ENCODE data around the gene RXFP1.

RXFP1 gene

GRCh38 chr4:158521484-158522088, at the start of gene RXFP1:
RXFP1 (plus strand) TSS chr4:158521882; CDS start chr4:158521977, 95 bp downstream.
- H3K27me3 ChIP-seq (ENCODE audit: control insufficient read depth in 2 of 2, insufficient read depth in 2 of 2, low read length in 2 of 2), result peaks cover 0 to 2% of the 10 kb centered on the region in 2 donors
- no peak within 1 kb of the TSS for H3K27ac ChIP-seq (ENCODE audit: low read depth in 2 of 2, low read length in 2 of 2)
- no peaks in the 10 kb centered on the region for H3K36me3 ChIP-seq (ENCODE audit: control insufficient read depth in 2 of 2, insufficient read depth in 2 of 2, low read length in 2 of 2)
- H3K9ac ChIP-seq (ENCODE audit: low read depth in 1 of 2, low read length in 2 of 2), result no peak within 1 kb of the TSS
- no peaks in the 10 kb centered on the region for H3K9me3 ChIP-seq (ENCODE audit: control insufficient read depth in 2 of 2, low read length in 2 of 2)
- no peaks in the 10 kb centered on the region for H3K4me1 ChIP-seq (ENCODE audit: control insufficient read depth in 2 of 2, insufficient read depth in 2 of 2, low read length in 2 of 2)
- H3K4me3 ChIP-seq (ENCODE audit: low read length in 2 of 2), result no peak within 1 kb of the TSS

GRCh38 chr4:158481811-158482210, 39.9 kb upstream of the RXFP1 start:
- Histone ChIP-seq H3K4me1 (ENCODE audit: control insufficient read depth in 2 of 2, insufficient read depth in 2 of 2, low read length in 2 of 2) (no peaks in the 10 kb centered on the region), H3K27me3 (ENCODE audit: control insufficient read depth in 2 of 2, insufficient read depth in 2 of 2, low read length in 2 of 2) (no peaks in the 10 kb centered on the region), H3K9ac (ENCODE audit: low read depth in 1 of 2, low read length in 2 of 2) (no peak overlapping the region), H3K9me3 (ENCODE audit: control insufficient read depth in 2 of 2, low read length in 2 of 2) (no peaks in the 10 kb centered on the region), H3K36me3 (ENCODE audit: control insufficient read depth in 2 of 2, insufficient read depth in 2 of 2, low read length in 2 of 2) (no peaks in the 10 kb centered on the region), H3K4me3 (ENCODE audit: low read length in 2 of 2) (no peak overlapping the region), H3K27ac (ENCODE audit: low read depth in 2 of 2, low read length in 2 of 2) (no peak overlapping the region)

GRCh38 chr4:158484173-158484885, 37.4 kb upstream of the RXFP1 start:
- Histone ChIP-seq H3K9ac (ENCODE audit: low read depth in 1 of 2, low read length in 2 of 2) (no peak overlapping the region), H3K4me3 (ENCODE audit: low read length in 2 of 2) (no peak overlapping the region), H3K27me3 (ENCODE audit: control insufficient read depth in 2 of 2, insufficient read depth in 2 of 2, low read length in 2 of 2) (no peaks in the 10 kb centered on the region), H3K27ac (ENCODE audit: low read depth in 2 of 2, low read length in 2 of 2) (no peak overlapping the region), H3K4me1 (ENCODE audit: control insufficient read depth in 2 of 2, insufficient read depth in 2 of 2, low read length in 2 of 2) (no peaks in the 10 kb centered on the region), H3K9me3 (ENCODE audit: control insufficient read depth in 2 of 2, low read length in 2 of 2) (no peaks in the 10 kb centered on the region), H3K36me3 (ENCODE audit: control insufficient read depth in 2 of 2, insufficient read depth in 2 of 2, low read length in 2 of 2) (no peaks in the 10 kb centered on the region)

- H3K4me3 ChIP-seq (ENCODE audit: low read length in 2 of 2), result no peak overlapping the region
- no peaks in the 10 kb centered on the region for H3K27me3 ChIP-seq (ENCODE audit: control insufficient read depth in 2 of 2, insufficient read depth in 2 of 2, low read length in 2 of 2)
- no peak overlapping the region for H3K27ac ChIP-seq (ENCODE audit: low read depth in 2 of 2, low read length in 2 of 2)
- no peaks in the 10 kb centered on the region for H3K36me3 ChIP-seq (ENCODE audit: control insufficient read depth in 2 of 2, insufficient read depth in 2 of 2, low read length in 2 of 2)
- H3K4me1 ChIP-seq (ENCODE audit: control insufficient read depth in 2 of 2, insufficient read depth in 2 of 2, low read length in 2 of 2), result no peaks in the 10 kb centered on the region
- H3K9me3 ChIP-seq (ENCODE audit: control insufficient read depth in 2 of 2, low read length in 2 of 2), result no peaks in the 10 kb centered on the region
- no peak overlapping the region for H3K9ac ChIP-seq (ENCODE audit: low read depth in 1 of 2, low read length in 2 of 2)
Measured at GRCh38 chr4:158490629-158491028, 31.1 kb upstream of the RXFP1 start.

DNA sequence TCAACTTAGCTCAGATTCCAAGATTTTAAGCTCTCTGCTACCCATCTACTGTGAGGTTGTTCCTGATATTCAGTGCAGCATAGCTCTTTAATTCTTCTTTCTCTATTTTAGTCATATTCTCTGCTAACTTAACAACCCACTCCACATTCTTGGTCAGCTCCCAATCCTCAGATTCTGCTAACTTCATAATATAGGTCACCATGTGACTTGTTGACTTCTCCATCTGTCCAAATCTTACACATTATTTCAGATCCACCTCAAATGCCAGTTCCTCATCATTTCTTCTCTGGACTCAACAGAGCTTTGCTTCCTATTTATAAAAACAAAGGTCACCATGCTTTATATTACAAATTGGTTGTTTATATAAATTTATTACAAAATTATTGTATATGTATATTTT, 29.3 kb upstream of the RXFP1 start:
- Histone ChIP-seq H3K4me3 (ENCODE audit: low read length in 2 of 2) (no peak overlapping the region), H3K27ac (ENCODE audit: low read depth in 2 of 2, low read length in 2 of 2) (no peak overlapping the region), H3K4me1 (ENCODE audit: control insufficient read depth in 2 of 2, insufficient read depth in 2 of 2, low read length in 2 of 2) (no peaks in the 10 kb centered on the region), H3K9me3 (ENCODE audit: control insufficient read depth in 2 of 2, low read length in 2 of 2) (no peaks in the 10 kb centered on the region), H3K36me3 (ENCODE audit: control insufficient read depth in 2 of 2, insufficient read depth in 2 of 2, low read length in 2 of 2) (no peaks in the 10 kb centered on the region), H3K9ac (ENCODE audit: low read depth in 1 of 2, low read length in 2 of 2) (no peak overlapping the region), H3K27me3 (ENCODE audit: control insufficient read depth in 2 of 2, insufficient read depth in 2 of 2, low read length in 2 of 2) (no peaks in the 10 kb centered on the region)

DNA sequence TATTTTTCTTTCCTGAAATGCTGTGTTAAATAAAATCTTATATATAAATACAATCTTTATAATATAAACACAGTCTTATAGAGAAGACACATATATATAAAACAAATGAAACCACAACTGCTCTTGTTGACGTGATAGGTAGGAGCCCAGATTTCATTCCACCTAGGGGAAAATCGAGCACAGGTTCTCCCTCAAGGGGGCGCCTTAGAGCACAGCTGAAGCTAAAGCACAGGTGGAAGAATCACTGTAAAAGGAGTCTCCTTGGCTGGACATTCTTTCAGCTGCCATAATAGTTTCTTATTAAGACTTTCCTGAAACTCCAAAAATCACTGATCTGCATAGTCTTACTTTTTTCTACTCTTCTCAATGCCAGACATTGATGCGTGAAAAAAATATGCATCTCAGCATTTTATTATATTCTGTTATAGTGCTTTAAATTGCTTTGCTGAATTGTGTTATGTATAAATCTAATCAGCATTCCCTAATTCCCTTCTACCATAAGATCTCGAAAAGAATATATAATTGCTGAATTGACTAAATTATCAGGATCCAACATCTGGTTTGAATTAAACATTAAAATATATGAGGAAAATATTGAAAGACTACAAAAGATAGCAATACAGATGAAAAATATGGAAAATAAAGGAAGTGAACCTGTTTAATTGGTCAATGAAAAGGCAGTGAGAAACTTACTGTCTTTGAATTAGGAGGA, 25.5 kb upstream of the RXFP1 start:
- H3K27ac ChIP-seq (ENCODE audit: low read depth in 2 of 2, low read length in 2 of 2), result no peak overlapping the region
- no peaks in the 10 kb centered on the region for H3K27me3 ChIP-seq (ENCODE audit: control insufficient read depth in 2 of 2, insufficient read depth in 2 of 2, low read length in 2 of 2)
- H3K9me3 ChIP-seq (ENCODE audit: control insufficient read depth in 2 of 2, low read length in 2 of 2), result no peaks in the 10 kb centered on the region
- H3K9ac ChIP-seq (ENCODE audit: low read depth in 1 of 2, low read length in 2 of 2), result no peak overlapping the region
- no peaks in the 10 kb centered on the region for H3K4me1 ChIP-seq (ENCODE audit: control insufficient read depth in 2 of 2, insufficient read depth in 2 of 2, low read length in 2 of 2)
- H3K4me3 ChIP-seq (ENCODE audit: low read length in 2 of 2), result no peak overlapping the region
- H3K36me3 ChIP-seq (ENCODE audit: control insufficient read depth in 2 of 2, insufficient read depth in 2 of 2, low read length in 2 of 2), result no peaks in the 10 kb centered on the region

- no peaks in the 10 kb centered on the region for H3K4me1 ChIP-seq (ENCODE audit: control insufficient read depth in 2 of 2, insufficient read depth in 2 of 2, low read length in 2 of 2)
Measured at GRCh38 chr4:158500054-158500453, 21.6 kb upstream of the RXFP1 start.

DNA sequence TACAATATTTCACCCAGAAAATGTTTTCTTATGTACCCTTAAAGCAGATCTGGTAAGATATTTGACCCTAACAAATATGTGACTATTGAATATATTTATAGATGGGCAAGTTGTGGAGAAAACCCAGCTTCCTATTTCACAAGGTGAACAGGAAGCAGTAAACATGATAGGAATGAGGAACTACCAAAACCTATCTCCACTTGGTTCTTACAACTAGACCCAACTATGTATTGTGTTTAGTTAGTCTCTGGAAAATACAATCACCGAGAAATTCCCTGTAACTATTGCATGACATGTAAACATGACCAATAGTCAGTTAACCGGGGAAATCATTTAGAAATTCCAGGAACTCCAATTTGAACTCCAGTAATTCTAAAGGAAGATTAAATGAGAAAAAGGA, 8.4 kb upstream of the RXFP1 start:
- no peaks in the 10 kb centered on the region for H3K4me1 ChIP-seq (ENCODE audit: control insufficient read depth in 2 of 2, insufficient read depth in 2 of 2, low read length in 2 of 2)
- H3K27ac ChIP-seq (ENCODE audit: low read depth in 2 of 2, low read length in 2 of 2), result no peak overlapping the region
- no peak overlapping the region for H3K9ac ChIP-seq (ENCODE audit: low read depth in 1 of 2, low read length in 2 of 2)

More at GRCh38 chr4:158500054-158500453, 21.6 kb upstream of the RXFP1 start:
- Histone ChIP-seq H3K36me3 (ENCODE audit: control insufficient read depth in 2 of 2, insufficient read depth in 2 of 2, low read length in 2 of 2) (no peaks in the 10 kb centered on the region), H3K4me3 (ENCODE audit: low read length in 2 of 2) (no peak overlapping the region), H3K27me3 (ENCODE audit: control insufficient read depth in 2 of 2, insufficient read depth in 2 of 2, low read length in 2 of 2) (no peaks in the 10 kb centered on the region), H3K9ac (ENCODE audit: low read depth in 1 of 2, low read length in 2 of 2) (no peak overlapping the region), H3K9me3 (ENCODE audit: control insufficient read depth in 2 of 2, low read length in 2 of 2) (no peaks in the 10 kb centered on the region), H3K27ac (ENCODE audit: low read depth in 2 of 2, low read length in 2 of 2) (no peak overlapping the region)

DNA sequence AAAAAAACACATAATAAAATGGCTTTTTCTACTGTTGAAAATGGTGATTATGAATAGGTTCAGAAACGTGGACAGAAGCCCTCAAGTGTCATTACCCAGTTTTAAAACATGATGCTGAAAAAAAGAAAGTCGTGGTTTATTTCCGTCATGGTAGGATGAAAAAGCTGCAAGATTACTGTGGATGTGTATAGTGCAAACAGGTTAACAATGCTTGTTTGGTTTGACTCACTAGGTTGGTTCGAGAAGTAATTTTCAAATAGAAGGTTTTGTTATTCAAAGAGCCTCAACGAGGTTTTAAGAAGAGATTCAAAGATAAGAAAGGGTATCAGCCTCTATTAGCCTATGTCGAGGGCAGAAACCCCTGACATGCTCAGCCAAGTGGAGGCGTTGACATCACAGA, 2.5 kb upstream of the RXFP1 start:
- H3K9me3 ChIP-seq (ENCODE audit: control insufficient read depth in 2 of 2, low read length in 2 of 2), result no peaks in the 10 kb centered on the region
- H3K36me3 ChIP-seq (ENCODE audit: control insufficient read depth in 2 of 2, insufficient read depth in 2 of 2, low read length in 2 of 2), result no peaks in the 10 kb centered on the region
- no peak overlapping the region for H3K27ac ChIP-seq (ENCODE audit: low read depth in 2 of 2, low read length in 2 of 2)
- no peak overlapping the region for H3K9ac ChIP-seq (ENCODE audit: low read depth in 1 of 2, low read length in 2 of 2)
- H3K4me3 ChIP-seq (ENCODE audit: low read length in 2 of 2), result no peak overlapping the region
- no peaks in the 10 kb centered on the region for H3K4me1 ChIP-seq (ENCODE audit: control insufficient read depth in 2 of 2, insufficient read depth in 2 of 2, low read length in 2 of 2)
- peaks cover 0 to 2% of the 10 kb centered on the region in 2 donors for H3K27me3 ChIP-seq (ENCODE audit: control insufficient read depth in 2 of 2, insufficient read depth in 2 of 2, low read length in 2 of 2)

More for the DNA sequence above, 8.4 kb upstream of the RXFP1 start:
- Histone ChIP-seq H3K9me3 (ENCODE audit: control insufficient read depth in 2 of 2, low read length in 2 of 2) (no peaks in the 10 kb centered on the region), H3K4me3 (ENCODE audit: low read length in 2 of 2) (no peak overlapping the region), H3K27me3 (ENCODE audit: control insufficient read depth in 2 of 2, insufficient read depth in 2 of 2, low read length in 2 of 2) (no peaks in the 10 kb centered on the region), H3K36me3 (ENCODE audit: control insufficient read depth in 2 of 2, insufficient read depth in 2 of 2, low read length in 2 of 2) (no peaks in the 10 kb centered on the region)

DNA sequence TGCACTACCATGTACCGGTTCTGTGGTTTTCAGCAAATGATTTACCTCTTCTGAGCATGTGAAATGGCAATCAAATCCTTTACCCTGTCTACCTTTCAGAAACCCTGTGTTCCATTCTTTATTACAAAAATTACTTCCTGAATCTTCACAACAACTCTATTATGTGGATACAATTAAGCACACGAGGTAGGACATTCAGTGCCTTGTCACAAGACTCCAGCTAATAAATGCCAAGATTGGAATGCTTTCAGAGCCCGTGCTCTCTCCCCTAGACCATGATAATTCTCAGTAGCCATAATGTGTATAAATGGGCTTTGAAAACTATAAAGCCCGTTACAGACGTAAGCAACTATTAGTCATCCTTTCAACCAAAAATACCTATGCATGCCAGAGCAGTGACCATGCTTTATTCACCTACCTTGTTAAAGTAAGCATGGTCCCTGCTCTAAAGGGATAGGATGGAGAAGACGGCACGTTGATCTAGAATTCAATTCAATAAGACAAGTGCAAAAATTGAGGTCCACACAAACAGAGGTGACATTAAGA, 2.4 kb downstream of the RXFP1 start:
- Histone ChIP-seq H3K9ac (ENCODE audit: low read depth in 1 of 2, low read length in 2 of 2) (no peak overlapping the region), H3K4me3 (ENCODE audit: low read length in 2 of 2) (no peak overlapping the region), H3K36me3 (ENCODE audit: control insufficient read depth in 2 of 2, insufficient read depth in 2 of 2, low read length in 2 of 2) (no peaks in the 10 kb centered on the region), H3K4me1 (ENCODE audit: control insufficient read depth in 2 of 2, insufficient read depth in 2 of 2, low read length in 2 of 2) (no peaks in the 10 kb centered on the region), H3K27me3 (ENCODE audit: control insufficient read depth in 2 of 2, insufficient read depth in 2 of 2, low read length in 2 of 2) (peaks cover 0 to 2% of the 10 kb centered on the region in 2 donors), H3K9me3 (ENCODE audit: control insufficient read depth in 2 of 2, low read length in 2 of 2) (no peaks in the 10 kb centered on the region), H3K27ac (ENCODE audit: low read depth in 2 of 2, low read length in 2 of 2) (no peak overlapping the region)
